PC-3 (cell line): ENCODE results near the gene EHMT2.
"Not testable (repeated sequence)": the region's sequence is repeated elsewhere in the genome, so short reads cannot be mapped to it uniquely, and the experiment has no call there.

Source experiments
- EZH2 ChIP-seq: fragments of 300-600 bp; sonication (generic); IDR thresholded peaks from one replicate; pipeline ENCODE4 v1.6.1; 2017; ENCODE audit warnings: antibody characterized with exemption, mild to moderate bottlenecking, low read length; ENCODE audit not compliant: unreplicated experiment
- EZH2phosphoT487 ChIP-seq: fragments of 300-600 bp; sonication (generic); IDR thresholded peaks from 2 replicates; pipeline ENCODE4 v1.6.1; 2018; ENCODE audit warnings: mild to moderate bottlenecking, antibody characterized with exemption, low read length, borderline replicate concordance

DNA sequence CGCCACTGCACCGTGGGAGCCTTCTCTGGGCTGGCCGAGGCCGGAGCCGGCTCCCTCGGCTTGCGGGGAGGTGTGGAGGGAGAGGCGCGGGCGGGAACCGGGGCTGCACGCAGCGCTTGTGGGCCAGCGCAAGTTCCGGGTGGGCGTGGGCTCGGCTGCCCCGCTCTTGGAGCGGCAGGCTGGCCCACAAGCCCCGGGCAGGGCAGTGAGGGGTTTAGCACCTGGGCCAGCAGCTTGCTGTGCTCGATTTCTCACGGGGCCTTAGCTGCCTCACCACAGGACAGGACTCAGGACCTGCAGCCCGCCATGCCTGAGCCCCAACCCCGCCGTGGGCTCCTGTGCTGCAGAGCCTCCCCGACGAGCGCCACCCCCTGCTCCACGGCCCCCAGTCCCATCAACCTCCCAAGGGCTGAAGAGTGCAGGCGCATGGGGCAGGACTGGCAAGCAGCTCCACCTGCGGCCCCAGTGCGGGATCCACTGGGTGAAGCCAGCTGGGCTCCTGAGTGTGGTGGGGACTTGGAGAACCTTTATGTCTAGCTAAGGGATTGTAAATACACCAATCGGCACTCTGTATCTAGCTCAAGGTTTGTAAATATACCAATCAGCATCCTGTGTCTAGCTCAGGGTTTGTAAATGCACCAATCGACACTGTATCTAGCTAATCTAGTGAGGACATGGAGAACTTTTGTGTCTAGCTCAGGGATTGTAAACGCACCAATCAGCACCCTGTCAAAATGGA lies 45.3 kb downstream of the EHMT2 start:
- not testable (repeated sequence) for TF ChIP-seq EZH2phosphoT487, EZH2
